BLaER1 treated with 17β-estradiol and CSF1 and Interleukin-3, amounts not matched to agents 10 nM and 100 nM (cell line): ENCODE measurements around the gene STX5.
A peak's percentile ranks its signal among the peaks of the same experiment; 100 is the strongest.

ENCODE experiments used
- H3K27ac ChIP-seq, 11 experiments: shearing (Covaris generic); formaldehyde crosslinking; 2 replicates each; pipeline ENCODE4 v1.8.1; 2022
- H3K27me3 ChIP-seq, 11 experiments: shearing (Covaris generic); formaldehyde crosslinking; 2 replicates each; pipeline ENCODE4 v1.8.1; 2022
- H3K36me3 ChIP-seq, 11 experiments: shearing (Covaris generic); formaldehyde crosslinking; 2 replicates each; pipeline ENCODE4 v1.8.1; 2022
- H3K4me1 ChIP-seq, 10 experiments: shearing (Covaris generic); formaldehyde crosslinking; 2 replicates each; pipeline ENCODE4 v1.8.1; 2022
- H3K4me2 ChIP-seq, 11 experiments: shearing (Covaris generic); formaldehyde crosslinking; 2 replicates each; pipeline ENCODE4 v1.8.1; 2022
- H3K4me3 ChIP-seq, 10 experiments: shearing (Covaris generic); formaldehyde crosslinking; 2 replicates each; pipeline ENCODE4 v1.8.1; 2022
- H3K9ac ChIP-seq, 11 experiments: shearing (Covaris generic); formaldehyde crosslinking; 2 replicates each; pipeline ENCODE4 v1.8.1; 2022
- H3K9me3 ChIP-seq, 11 experiments: shearing (Covaris generic); formaldehyde crosslinking; replicated peaks in 1 of 11; 2 replicates each; pipeline ENCODE4 v1.8.1; 2022
- H4K20me1 ChIP-seq, 11 experiments: shearing (Covaris generic); formaldehyde crosslinking; 2 replicates each; pipeline ENCODE4 v1.8.1; 2022
- Cebpa-rat ChIP-seq, 11 experiments: shearing (Covaris generic); IDR thresholded peaks; 2 replicates each; pipeline ENCODE4 v1.8.1; 2022

The STX5 gene

DNA sequence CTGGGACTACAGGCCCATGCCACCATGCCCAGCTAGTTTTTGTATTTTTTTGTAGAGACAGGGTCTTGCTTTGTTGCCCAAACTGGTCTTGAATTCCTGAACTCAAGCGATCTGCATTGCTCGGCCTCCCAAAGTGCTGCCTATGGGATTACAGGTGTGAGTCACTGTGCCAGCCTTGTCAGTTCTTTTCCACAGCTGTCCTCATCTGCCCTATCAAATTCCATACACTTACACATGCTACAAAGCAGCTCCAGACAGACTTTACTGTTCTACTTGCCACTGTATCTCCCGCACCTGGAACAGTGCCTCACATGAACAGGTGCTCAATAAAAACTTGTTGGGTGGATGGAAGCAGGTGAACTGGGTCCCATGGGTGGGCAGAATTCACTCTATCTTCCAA lies 8.2 kb downstream of the STX5 start:
- no peak overlapping the region for H3K9ac ChIP-seq
- peaks cover 0 to 17% (median 1%) of the 10 kb centered on the region in 11 experiments; a peak in 8 of 22 replicates for H4K20me1 ChIP-seq
- H3K4me3 ChIP-seq: no peak overlapping the region
- H3K27ac ChIP-seq: no peak overlapping the region
- no peaks in the 10 kb centered on the region for H3K27me3 ChIP-seq
- H3K4me2 ChIP-seq: no peak overlapping the region
- no peaks in the 10 kb centered on the region for H3K9me3 ChIP-seq
- peaks cover 0 to 8% (median 0%) of the 10 kb centered on the region in 10 experiments; a peak in 2 of 20 replicates for H3K4me1 ChIP-seq
- peaks cover 92 to 100% (median 97%) of the 10 kb centered on the region in 11 experiments for H3K36me3 ChIP-seq
- TF ChIP-seq Cebpa-rat (IDR thresholded peaks at IDR 0.05): no peak

DNA sequence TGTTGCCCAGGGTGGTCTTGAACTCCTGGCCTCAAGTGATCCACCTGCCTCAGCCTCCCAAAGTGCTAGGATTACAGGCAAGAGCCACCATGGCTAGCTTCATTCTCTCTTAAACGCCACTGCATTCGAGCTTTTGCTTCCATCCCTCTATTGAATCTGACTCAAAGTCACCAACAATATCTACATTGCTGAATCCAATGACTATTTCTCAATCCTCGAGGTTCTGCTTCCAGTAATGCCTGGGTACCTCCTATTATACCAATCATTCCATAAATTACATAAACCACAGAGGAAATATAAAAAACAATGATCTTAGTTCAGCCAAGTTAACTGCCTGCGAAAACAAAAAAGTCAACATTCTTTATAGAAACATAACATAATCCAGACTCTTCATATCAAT lies 14.7 kb downstream of the STX5 start:
- TF ChIP-seq Cebpa-rat (IDR thresholded peaks at IDR 0.05): no peak
- H3K4me1 ChIP-seq: peaks cover 0 to 29% (median 5%) of the 10 kb centered on the region in 10 experiments; a peak in 10 of 20 replicates
- peak overlapping the region in 4 of 11 experiments; percentile 16 to 53 (median 40); a peak in 7 of 22 replicates for H3K4me2 ChIP-seq
- H4K20me1 ChIP-seq: no peaks in the 10 kb centered on the region
- H3K36me3 ChIP-seq: peaks cover 76 to 99% (median 82%) of the 10 kb centered on the region in 11 experiments
- no peaks in the 10 kb centered on the region for H3K27me3 ChIP-seq
- no peaks in the 10 kb centered on the region for H3K9me3 ChIP-seq
- peak overlapping the region in 3 of 11 experiments; percentile 34 to 64 (median 56); a peak in 5 of 22 replicates for H3K27ac ChIP-seq
- peak overlapping the region in 4 of 11 experiments; percentile 11 to 48 (median 40); a peak in 5 of 22 replicates for H3K9ac ChIP-seq
- H3K4me3 ChIP-seq: no peak overlapping the region

DNA sequence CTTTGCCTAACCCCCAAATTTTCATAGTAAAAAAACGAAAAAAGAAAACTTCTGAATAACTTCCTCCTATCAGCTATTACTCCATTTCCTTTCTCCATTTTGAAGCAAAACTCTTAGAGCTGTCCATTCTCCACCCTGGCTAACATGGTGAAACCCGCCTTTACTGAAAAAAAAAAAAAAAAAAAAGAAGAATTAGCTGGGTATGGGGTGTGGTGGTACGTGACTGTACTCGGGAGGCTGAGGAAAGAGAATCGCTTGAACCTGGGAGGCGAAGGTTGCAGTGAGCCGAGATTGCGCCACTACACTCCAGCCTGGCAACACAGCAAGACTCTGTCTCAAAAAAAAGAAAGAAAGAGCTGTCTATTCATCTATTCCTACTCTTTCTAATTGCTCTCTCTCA lies 15.3 kb downstream of the STX5 start:
- no peaks in the 10 kb centered on the region for H4K20me1 ChIP-seq
- peak overlapping the region in 6 of 11 experiments; percentile 7 to 46 (median 23); a peak in 6 of 22 replicates for H3K9ac ChIP-seq
- peaks cover 71 to 93% (median 77%) of the 10 kb centered on the region in 11 experiments for H3K36me3 ChIP-seq
- no peaks in the 10 kb centered on the region for H3K27me3 ChIP-seq
- peak overlapping the region in 4 of 11 experiments; percentile 16 to 53 (median 40); a peak in 9 of 22 replicates for H3K4me2 ChIP-seq
- peaks cover 0 to 30% (median 5%) of the 10 kb centered on the region in 10 experiments; a peak in 10 of 20 replicates for H3K4me1 ChIP-seq
- no peaks in the 10 kb centered on the region for H3K9me3 ChIP-seq
- H3K27ac ChIP-seq: peak overlapping the region in 5 of 11 experiments; percentile 27 to 64 (median 36); a peak in 8 of 22 replicates
- no peak overlapping the region for H3K4me3 ChIP-seq
- TF ChIP-seq Cebpa-rat (IDR thresholded peaks at IDR 0.05): no peak

DNA sequence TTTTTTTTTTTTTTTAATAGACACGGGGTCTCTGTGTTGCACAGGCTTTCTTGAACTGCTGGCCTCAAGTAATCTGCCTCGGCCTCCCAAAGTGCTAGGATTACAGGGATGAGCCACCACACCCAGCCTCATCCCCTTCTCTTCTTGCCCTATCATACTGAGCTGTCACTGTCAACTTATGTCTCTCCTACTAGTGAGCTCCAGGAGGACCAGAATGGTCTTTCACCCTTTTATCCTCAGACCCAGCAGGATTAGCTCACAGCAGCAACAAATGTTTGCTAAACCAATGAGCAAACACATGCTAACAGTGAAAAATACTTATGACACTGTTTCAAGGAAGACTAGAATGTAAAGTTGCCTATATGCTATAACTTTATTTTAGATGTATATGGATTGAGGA lies 20.2 kb downstream of the STX5 start:
- Histone ChIP-seq H3K9ac (no peak overlapping the region), H3K4me1 (peaks cover 18 to 42% (median 24%) of the 10 kb centered on the region in 10 experiments), H3K9me3 (no peaks in the 10 kb centered on the region), H3K4me2 (no peak overlapping the region), H3K36me3 (peaks cover 27 to 44% (median 31%) of the 10 kb centered on the region in 11 experiments), H3K27me3 (no peaks in the 10 kb centered on the region), H4K20me1 (no peaks in the 10 kb centered on the region), H3K4me3 (no peak overlapping the region), H3K27ac (peak overlapping the region in 1 of 11 experiments; percentile 9; a peak in 1 of 22 replicates)
- no peak for TF ChIP-seq Cebpa-rat (IDR thresholded peaks at IDR 0.05)

DNA sequence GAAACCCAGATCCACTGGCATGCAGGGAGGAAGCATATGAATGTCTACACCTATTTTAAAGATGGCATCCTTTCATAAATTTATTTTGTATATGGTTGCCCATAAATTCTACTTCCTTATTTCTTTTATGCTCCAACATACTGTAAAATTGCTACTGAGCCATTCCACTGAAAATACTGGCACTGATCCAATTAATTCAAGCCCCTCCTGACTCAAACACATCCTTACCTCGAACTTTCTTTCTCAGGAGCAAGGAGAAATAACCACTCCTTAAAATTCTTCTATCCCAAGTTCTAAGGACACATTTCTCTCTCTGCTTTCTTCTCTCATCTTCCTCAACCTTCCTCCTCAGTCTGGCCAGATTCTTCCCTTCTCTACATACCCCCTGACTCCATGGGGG lies 21.1 kb downstream of the STX5 start:
- no peak for TF ChIP-seq Cebpa-rat (IDR thresholded peaks at IDR 0.05)
- no peak overlapping the region for H3K9ac ChIP-seq
- peaks cover 27 to 43% (median 30%) of the 10 kb centered on the region in 10 experiments for H3K4me1 ChIP-seq
- no peaks in the 10 kb centered on the region for H4K20me1 ChIP-seq
- H3K27me3 ChIP-seq: no peaks in the 10 kb centered on the region
- no peak overlapping the region for H3K4me3 ChIP-seq
- H3K4me2 ChIP-seq: no peak overlapping the region
- no peaks in the 10 kb centered on the region for H3K9me3 ChIP-seq
- peak overlapping the region in 2 of 11 experiments; percentile 9 to 32; a peak in 2 of 22 replicates for H3K27ac ChIP-seq
- H3K36me3 ChIP-seq: peaks cover 18 to 35% (median 24%) of the 10 kb centered on the region in 11 experiments

DNA sequence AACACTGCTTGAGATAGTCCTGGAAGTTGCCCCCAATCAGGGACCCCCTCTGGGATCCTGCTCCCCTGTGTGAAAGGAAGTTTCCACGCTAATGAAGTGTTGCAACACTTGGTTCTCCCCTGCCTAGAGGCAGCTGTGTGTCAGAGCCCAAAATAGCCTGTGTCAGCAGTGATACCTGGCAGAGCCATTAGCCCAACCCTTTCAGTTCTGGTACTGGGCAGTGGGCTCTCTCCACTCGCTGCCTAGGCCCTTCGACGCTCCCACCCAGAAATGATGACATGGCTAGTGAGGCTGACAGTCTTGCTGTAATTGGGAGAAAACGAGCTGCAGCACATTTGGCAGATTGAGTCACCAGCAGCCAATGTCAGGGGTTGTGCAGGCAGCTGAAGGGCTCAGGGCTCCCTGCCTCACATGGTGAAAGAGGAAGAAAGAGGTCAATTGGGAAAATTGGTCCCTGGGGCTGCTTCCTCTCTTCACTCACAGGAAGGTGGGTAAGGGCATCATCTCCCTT lies 25.2 kb downstream of the STX5 start:
- Histone ChIP-seq H3K9ac (peak overlapping the region; percentile 23 to 97 (median 93); a peak in 21 of 22 replicates), H3K4me3 (peak overlapping the region in 9 of 10 experiments; percentile 86 to 99 (median 90); a peak in 15 of 20 replicates)

DNA sequence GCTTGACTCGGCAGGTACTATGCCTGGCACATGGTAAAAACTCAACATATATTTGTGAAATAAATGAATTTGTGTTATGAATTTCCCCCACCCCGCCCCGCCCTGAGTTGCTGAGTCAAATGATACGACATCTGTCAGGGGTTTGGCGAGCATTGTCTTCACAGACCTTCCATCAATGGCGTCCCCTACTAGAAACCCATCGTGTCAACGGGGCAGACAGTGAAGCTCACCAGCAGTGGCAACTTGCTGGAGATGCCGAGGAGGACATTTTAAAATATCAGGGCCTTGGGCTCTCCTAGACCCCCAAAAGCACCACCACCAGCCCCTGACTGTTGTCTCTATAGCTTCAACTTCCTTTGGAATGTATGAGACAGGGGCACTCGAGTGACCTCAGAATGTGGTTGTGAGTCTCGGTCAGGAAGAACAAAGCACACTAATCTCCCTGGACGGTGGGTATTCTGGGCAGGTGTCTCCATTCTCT lies 25.9 kb downstream of the STX5 start:
- peaks cover 38 to 67% (median 50%) of the 10 kb centered on the region in 10 experiments for H3K4me1 ChIP-seq
- H3K9me3 ChIP-seq: no peaks in the 10 kb centered on the region
- H4K20me1 ChIP-seq: peaks cover 6 to 42% (median 41%) of the 10 kb centered on the region in 11 experiments; a peak in 20 of 22 replicates
- H3K36me3 ChIP-seq: peaks cover 27 to 38% (median 30%) of the 10 kb centered on the region in 11 experiments
- H3K27me3 ChIP-seq: no peaks in the 10 kb centered on the region
- H3K9ac ChIP-seq: peak overlapping the region; percentile 72 to 97 (median 93)
- no peak for TF ChIP-seq Cebpa-rat (IDR thresholded peaks at IDR 0.05)
- H3K27ac ChIP-seq: peak overlapping the region; percentile 39 to 92 (median 87); a peak in 21 of 22 replicates
- H3K4me3 ChIP-seq: peak overlapping the region; percentile 86 to 99 (median 90)
- H3K4me2 ChIP-seq: peak overlapping the region; percentile 81 to 97 (median 95)

More for the DNA sequence above, 25.2 kb downstream of the STX5 start:
- Histone ChIP-seq H4K20me1 (peaks cover 6 to 35% (median 34%) of the 10 kb centered on the region in 11 experiments; a peak in 20 of 22 replicates), H3K36me3 (peaks cover 20 to 32% (median 24%) of the 10 kb centered on the region in 11 experiments), H3K27ac (peak overlapping the region; percentile 24 to 92 (median 87); a peak in 21 of 22 replicates), H3K4me2 (peak overlapping the region; percentile 81 to 97 (median 95)), H3K27me3 (no peaks in the 10 kb centered on the region), H3K9me3 (no peaks in the 10 kb centered on the region), H3K4me1 (peaks cover 38 to 67% (median 50%) of the 10 kb centered on the region in 10 experiments)
- TF ChIP-seq Cebpa-rat (IDR thresholded peaks at IDR 0.05): peak in 9 of 11 experiments; percentile 31 to 91 (median 70); a peak in 15 of 22 replicates

DNA sequence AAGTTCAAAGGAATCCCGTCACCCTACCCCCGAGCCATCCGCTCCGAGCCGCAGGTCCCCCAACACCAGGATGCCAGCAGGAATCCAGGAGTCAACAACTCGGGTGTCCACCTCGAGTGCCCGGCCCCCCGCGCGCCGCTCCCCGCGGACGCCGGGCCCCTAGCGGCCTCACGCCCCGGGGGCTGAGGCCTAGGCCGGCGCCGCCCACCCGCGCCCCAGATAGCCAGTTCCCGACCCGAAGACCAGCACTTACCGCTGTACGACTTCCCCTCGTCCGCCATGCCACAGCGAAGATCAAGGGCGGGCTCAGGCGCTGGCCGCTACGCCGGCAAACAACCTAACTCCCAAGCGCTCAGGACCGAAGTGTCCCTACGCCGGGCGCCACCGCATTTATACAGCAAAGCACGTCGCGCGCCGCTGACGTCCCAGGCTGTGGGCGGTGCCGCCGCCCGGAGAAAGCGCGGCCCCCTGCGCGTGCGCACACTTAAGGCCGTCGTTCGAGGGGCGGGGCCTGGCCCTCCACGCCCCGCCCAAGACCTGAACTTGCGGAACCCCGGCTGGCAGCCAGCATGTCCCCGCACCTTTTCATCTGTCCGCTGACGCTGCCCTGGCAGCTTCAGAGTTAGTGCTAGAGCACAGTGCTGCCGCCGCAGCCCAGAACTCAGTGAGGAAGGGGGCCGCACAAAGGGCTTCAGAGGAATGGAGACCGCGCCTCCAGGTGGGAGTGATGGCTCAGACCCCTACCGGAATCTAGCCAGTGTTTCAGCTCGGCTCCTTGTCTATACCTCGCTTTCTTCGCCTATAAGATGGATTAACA lies 26.6 kb downstream of the STX5 start, which contains the start of gene NXF1:
Gene NXF1 (minus strand): TSS at position 365 of the 817 bp plus-strand sequence. CDS start 84 bp downstream, at position 281.
- Histone ChIP-seq H3K27ac (peak within 1 kb of the TSS; percentile 79 to 92 (median 87)), H3K4me1 (peaks cover 38 to 69% (median 50%) of the 10 kb centered on the region in 10 experiments), H4K20me1 (peaks cover 6 to 49% (median 48%) of the 10 kb centered on the region in 11 experiments; a peak in 20 of 22 replicates), H3K27me3 (no peaks in the 10 kb centered on the region), H3K4me2 (peak within 1 kb of the TSS; percentile 87 to 98 (median 96)), H3K36me3 (peaks cover 34 to 46% (median 38%) of the 10 kb centered on the region in 11 experiments), H3K9ac (peak within 1 kb of the TSS; percentile 88 to 97 (median 93)), H3K9me3 (no peaks in the 10 kb centered on the region), H3K4me3 (peak within 1 kb of the TSS; percentile 86 to 99 (median 90))
- no peak for TF ChIP-seq Cebpa-rat (IDR thresholded peaks at IDR 0.05)
